GM12878 (cell line): Measurements from ENCODE around the gene ITPRIP. TPM values are rescaled to one million over a fixed set of nuclear protein-coding genes. Genes with fewer than 3 reads are reported as not detected.

Experiments
- ATAC-seq: fragments of 200-7000 bp; cut with Tn5 transposase; 3 replicates; pipeline ENCODE4 v1.9.1; 2020; ENCODE audit warnings: mild to moderate bottlenecking, moderate library complexity
- BruUV-seq: library from RNA; stranded (reverse); fragments of 400-500 nt; replicated peaks from 2 replicates; lab custom pipeline; 2021; lab: Mats Ljungman, UMichigan
- CTCF ChIA-PET: fragments of 300-600 bp; sonication (Branson Sonifier 250); formaldehyde crosslinking; extraction: SDS; loops from one replicate; lab custom pipeline; 2021; ENCODE audit warnings: inconsistent platforms; lab: Yijun Ruan, JAX
- POLR2A ChIA-PET: fragments of 350-600 bp; formaldehyde crosslinking; extraction: SDS; loops from one replicate; lab custom pipeline; 2021; ENCODE audit warnings: inconsistent platforms; lab: Charles Lee
- RAD21 ChIA-PET: fragments of 300-600 bp; sonication (Branson Sonifier 250); formaldehyde crosslinking; loops from one replicate; lab custom pipeline; 2023; ENCODE audit warnings: antibody characterized with exemption; ENCODE audit not compliant: unreplicated experiment; lab: Charles Lee
- SMC1A ChIA-PET: fragments of 300-600 bp; sonication (Branson Sonifier 250); formaldehyde crosslinking; loops from one replicate; lab custom pipeline; 2023; ENCODE audit not compliant: unreplicated experiment, uncharacterized antibody; lab: Charles Lee
- DNase-seq: peaks from one replicate; pipeline ENCODE4 v3.0.0-alpha.2; 2011; ENCODE audit warnings: low read depth, low spot score
- FAIRE-seq: peaks from 3 replicates; lab custom pipeline; 2011; peaks lifted over from hg19 to GRCh38; lab: Jason Lieb, UNC
- H2AFZ ChIP-seq: 2 replicates; pipeline ENCODE4 v1.6.0; 2011; ENCODE audit warnings: low read depth, low read length, control low read depth; ENCODE audit not compliant: control insufficient read depth
- H3K27ac ChIP-seq: 2 replicates; pipeline ENCODE4 v1.5.1; 2011; ENCODE audit warnings: control low read depth; ENCODE audit not compliant: control insufficient read depth, insufficient read depth
- H3K27me3 ChIP-seq, 2 experiments: replicated peaks in 1 of 2; 2 replicates each; pipeline versions ENCODE4 v1.6.0 to v1.6.1; 2011; ENCODE audit warnings: low read length in 1 of 2; ENCODE audit not compliant: control insufficient read depth in 2 of 2, insufficient read depth in 2 of 2
- H3K36me3 ChIP-seq, 2 experiments: 2 replicates each; pipeline ENCODE4 v1.5.1; 2011; ENCODE audit warnings: low read length in 1 of 2; ENCODE audit not compliant: control insufficient read depth in 2 of 2, insufficient read depth in 2 of 2
- H3K4me1 ChIP-seq: 2 replicates; pipeline ENCODE4 v1.6.1; 2011; ENCODE audit warnings: mild to moderate bottlenecking, low read length, moderate library complexity, mixed read lengths; ENCODE audit not compliant: control insufficient read depth, insufficient read depth
- H3K4me2 ChIP-seq: 2 replicates; pipeline ENCODE4 v1.6.0; 2011; ENCODE audit warnings: control low read depth; ENCODE audit not compliant: control insufficient read depth, insufficient read depth
- H3K4me3 ChIP-seq: fragments of 200-600 bp; sonication (generic); 2 replicates; pipeline ENCODE4 v1.5.1; 2016
- H3K79me2 ChIP-seq: 2 replicates; pipeline ENCODE4 v1.6.0; 2011; ENCODE audit warnings: low read length; ENCODE audit not compliant: control insufficient read depth, insufficient read depth
- H3K9ac ChIP-seq: 2 replicates; pipeline ENCODE4 v1.8.0; 2011; ENCODE audit warnings: low read length, control low read depth, mixed read lengths; ENCODE audit not compliant: control insufficient read depth, insufficient read depth
- H3K9me3 ChIP-seq: replicated peaks from 3 replicates; pipeline ENCODE4 v1.5.1; 2011; ENCODE audit warnings: mild to moderate bottlenecking, low read length; ENCODE audit not compliant: control insufficient read depth, insufficient read depth
- H4K20me1 ChIP-seq: 2 replicates; pipeline ENCODE4 v1.6.0; 2011; ENCODE audit not compliant: control insufficient read depth, insufficient read depth
- CHD2 ChIP-seq: IDR thresholded peaks from 2 replicates; pipeline ENCODE4 v1.6.1; 2011; ENCODE audit warnings: low read depth, low read length, improper control_type of control experiment, borderline replicate concordance
- CTCF ChIP-seq, 3 experiments: IDR thresholded peaks in 2 of 3; conservative IDR thresholded peaks in 1 of 3; 2 replicates each; pipeline ENCODE4 v1.5.1; 2011; ENCODE audit warnings: low read depth in 3 of 3, low read length in 3 of 3, mild to moderate bottlenecking in 3 of 3, control low read depth in 2 of 3, moderate library complexity in 2 of 3, inconsistent platforms in 1 of 3, mixed read lengths in 1 of 3; ENCODE audit not compliant: control insufficient read depth in 2 of 3, insufficient read depth in 1 of 3; ENCODE audit errors: extremely low read depth in 1 of 3
- ESRRA ChIP-seq: IDR thresholded peaks from 2 replicates; pipeline ENCODE4 v1.6.1; 2012; ENCODE audit warnings: mild to moderate bottlenecking, low read length, improper control_type of control experiment
- GATAD2B ChIP-seq: fragments of 450-650 bp; conservative IDR thresholded peaks from 2 replicates; pipeline ENCODE4 v1.6.1; 2017; ENCODE audit warnings: low read depth, mild to moderate bottlenecking, moderate library complexity
- JUNB ChIP-seq: IDR thresholded peaks from 2 replicates; pipeline ENCODE4 v1.6.1; 2016; ENCODE audit warnings: antibody characterized with exemption, mild to moderate bottlenecking
- JUND ChIP-seq: IDR thresholded peaks from 2 replicates; pipeline ENCODE4 v1.6.1; 2012; ENCODE audit warnings: low read depth, mild to moderate bottlenecking, low read length, improper control_type of control experiment, moderate library complexity
- MYC ChIP-seq: IDR thresholded peaks from 2 replicates; pipeline ENCODE4 v1.6.1; 2011; ENCODE audit warnings: mild to moderate bottlenecking, low read length, moderate library complexity, inconsistent platforms; ENCODE audit not compliant: insufficient read depth, insufficient replicate concordance, insufficient read length, severe bottlenecking
- NR2F1 ChIP-seq: fragments of 450-650 bp; conservative IDR thresholded peaks from 2 replicates; pipeline ENCODE4 v1.6.1; 2017; ENCODE audit warnings: mild to moderate bottlenecking
- RAD21 ChIP-seq: IDR thresholded peaks from 2 replicates; pipeline ENCODE4 v1.6.1; 2011; ENCODE audit warnings: mild to moderate bottlenecking, low read depth, low read length, moderate library complexity; ENCODE audit not compliant: insufficient read depth
- SMAD1 ChIP-seq: fragments of 450-650 bp; IDR thresholded peaks from 2 replicates; pipeline ENCODE4 v1.6.1; 2018; ENCODE audit warnings: mild to moderate bottlenecking, low read depth; ENCODE audit not compliant: partially characterized antibody
- SRF ChIP-seq, 2 experiments: IDR thresholded peaks; 2 replicates each; pipeline ENCODE4 v1.6.1; 2011; ENCODE audit warnings: low read depth in 2 of 2, low read length in 2 of 2, mild to moderate bottlenecking in 1 of 2, moderate library complexity in 1 of 2
- STAT3 ChIP-seq: IDR thresholded peaks from 2 replicates; pipeline ENCODE4 v1.6.1; 2011; ENCODE audit warnings: low read depth, low read length, improper control_type of control experiment
- YY1 ChIP-seq: IDR thresholded peaks from 2 replicates; pipeline ENCODE4 v1.6.1; 2011; ENCODE audit warnings: low read depth, mild to moderate bottlenecking, low read length
- WGBS: methylation state at CpG from one replicate; pipeline ENCODE4 v1.1.6; 2016; ENCODE audit warnings: low lambda C conversion rate; ENCODE audit not compliant: insufficient replicate concordance, insufficient coverage; ENCODE audit errors: missing lambda C conversion rate; 5-methylcytosine and 5-hydroxymethylcytosine counted together
- in situ Hi-C: fragments of 300-500 bp; cut with MboI; formaldehyde crosslinking; loops from 9 replicates; pipeline ENCODE4 v1.14.3; 2018; ENCODE audit warnings: mixed read lengths
- intact Hi-C: fragments of 100-400 bp; cut with micrococcal nuclease; formaldehyde crosslinking; loops from one replicate; pipeline ENCODE4 v1.14.2; 2022; ENCODE audit not compliant: unreplicated experiment
- polyA plus RNA-seq, 11 experiments: library from polyadenylated mRNA; depleted of rRNA in 4 of 11; unstranded in 6 of 11; stranded (reverse) in 5 of 11; fragments of >200 nt; fragmentation: Nextera tagmentation in 4 of 11; fragmentation: Illumina TruSeq in 1 of 11; extraction: Ambion mirVana in 4 of 11; extraction: Trizol in 1 of 11; gene quantifications; 1 replicate in 1 of 11; 2 replicates in 10 of 11; pipeline versions ENCODE4 v1.2.1 to v1.2.3, GENCODE V29; 2011 to 2016; ENCODE audit warnings: inconsistent platforms in 2 of 11, missing spikeins in 2 of 11, low read depth in 1 of 11
- total RNA-seq, 4 experiments: library from RNA; depleted of rRNA in 3 of 4; stranded (reverse); fragments of >200 nt in 3 of 4; fragmentation: Illumina TruSeq in 1 of 4; extraction: Trizol in 1 of 4; gene quantifications; 2 replicates each; pipeline versions ENCODE4 v1.2.1 to v1.2.3, GENCODE V29; 2013 to 2021

Gene ITPRIP
- total and polyA plus RNA-seq, 10 of the 15 experiments (the other 5 are each of a cell fraction or from before 2014, with no cell fraction given), result 0.82 to 10.4 (median 5.9) TPM

GRCh38 chr10:104311184-104311720 lies 27.0 kb downstream of the ITPRIP start:
- H3K36me3 ChIP-seq, result peaks cover 11 to 37% of the 10 kb centered on the region in 2 experiments
- no peak overlapping the region for H3K9ac ChIP-seq
- DNase-seq (no peak), FAIRE-seq (no peak), ATAC-seq (no peak)
- 79% methylated on average over 5 of the region's 5 CpGs for WGBS
- in situ Hi-C loops (loop anchor here (5.0 kb wide), 1 partner anchor 36 kb away; no protein-coding TSS in a partner anchor), intact Hi-C loops (no loop called here)
- no peak overlapping the region for H2AFZ ChIP-seq
- ChIA-PET RAD21 (interaction anchor here (9.0 kb wide), 1 partner anchor 40 kb away, joined by 137 read pairs; the partner anchor contains the start of gene CFAP58), CTCF (interaction anchor here (1.3 to 13.3 kb wide), 4 partner anchors 8 to 39 kb away, joined by 6 to 419 read pairs (median 9); partner anchors contain the start of gene CFAP58), POLR2A (interaction anchor here (1.1 kb wide), 1 partner anchor 11 kb away, joined by 3 read pairs; no protein-coding TSS in a partner anchor), SMC1A (interaction anchor here (0.9 to 1.3 kb wide), 2 partner anchors 38 to 40 kb away, joined by 3 to 5 read pairs; no protein-coding TSS in a partner anchor)
- no peaks in the 10 kb centered on the region; the same call in 1 of the 2 replicates for H4K20me1 ChIP-seq
- H3K4me1 ChIP-seq, result peaks cover 23% of the 10 kb centered on the region
- no peak overlapping the region for H3K4me3 ChIP-seq
- no peak overlapping the region for H3K27ac ChIP-seq
- no peaks in the 10 kb centered on the region for H3K79me2 ChIP-seq
- H3K4me2 ChIP-seq, result no peak overlapping the region
- H3K9me3 ChIP-seq, result no peaks in the 10 kb centered on the region
- H3K27me3 ChIP-seq, result no peaks in the 10 kb centered on the region
- BruUV-seq, result no TSS peak
- TF ChIP-seq CTCF (IDR thresholded peaks at IDR 0.05 in 2 of 3, conservative IDR thresholded peaks at IDR 0.05 in 1 of 3; ENCODE audit: control insufficient read depth in 2 of 3, extremely low read depth in 1 of 3, insufficient read depth in 1 of 3, low read depth in 3 of 3, low read length in 3 of 3) (no peak), STAT3 (no peak), SMAD1 (no peak), JUND (no peak), NR2F1 (no peak), YY1 (no peak), CHD2 (no peak), GATAD2B (no peak), ESRRA (no peak), MYC (no peak), SRF (IDR thresholded peaks at IDR 0.05; ENCODE audit: low read depth in 2 of 2, low read length in 2 of 2) (no peak), RAD21 (no peak), JUNB (no peak)
